HG02840 (cell line): Measurements from ENCODE around the gene IGIP.
A peak's percentile ranks its signal among the peaks of the same experiment; 100 is the strongest.

ENCODE experiments used
- ATAC-seq: cut with Tn5 transposase; IDR thresholded peaks from one replicate; pipeline ENCODE4 v1.9.1; 2021; ENCODE audit warnings: mild to moderate bottlenecking, moderate library complexity, moderate number of reproducible peaks; ENCODE audit not compliant: unreplicated experiment, low FRiP score

The IGIP gene

DNA sequence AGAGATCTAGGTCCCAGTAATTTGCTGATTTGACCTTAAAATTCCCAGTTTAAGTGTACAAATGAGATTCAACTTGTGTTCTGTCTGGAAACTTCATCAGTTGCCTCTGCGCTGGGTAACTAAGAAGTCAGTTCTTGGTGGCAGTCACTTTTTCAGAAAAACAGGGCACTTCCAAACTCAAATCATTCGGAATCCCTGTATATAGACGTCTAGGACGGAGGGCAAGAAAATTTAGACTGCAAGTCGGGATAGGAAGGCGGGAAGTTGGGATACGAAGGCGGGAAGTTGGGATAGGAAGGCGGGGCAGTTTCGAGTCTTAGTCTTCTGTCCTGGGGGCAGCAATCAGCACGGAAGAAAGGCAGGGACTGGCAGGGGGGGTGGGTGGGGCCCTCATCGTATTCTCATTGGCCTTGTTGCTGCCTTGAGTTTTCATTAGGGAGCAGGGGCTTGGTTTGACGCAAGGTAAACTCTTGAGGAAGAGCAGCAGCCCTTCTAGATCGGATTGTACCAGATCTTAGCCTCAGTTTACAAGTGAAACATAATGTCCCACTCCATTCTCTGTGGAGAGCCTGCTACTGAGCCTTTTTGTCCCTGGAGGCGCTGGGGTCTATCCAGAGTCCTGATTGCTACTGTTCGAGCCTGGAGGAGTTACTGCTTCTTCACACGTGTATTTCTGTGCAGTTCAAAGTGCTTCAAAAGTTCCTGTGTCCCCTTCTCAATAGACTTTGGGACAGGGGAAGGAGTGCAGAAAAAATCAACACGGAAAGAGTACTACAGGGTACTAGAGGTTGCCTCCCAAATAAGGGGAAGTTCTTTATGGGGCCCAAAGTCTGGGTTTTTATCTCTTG lies 14.5 kb upstream of the IGIP start:
- ATAC-seq: no peak

DNA sequence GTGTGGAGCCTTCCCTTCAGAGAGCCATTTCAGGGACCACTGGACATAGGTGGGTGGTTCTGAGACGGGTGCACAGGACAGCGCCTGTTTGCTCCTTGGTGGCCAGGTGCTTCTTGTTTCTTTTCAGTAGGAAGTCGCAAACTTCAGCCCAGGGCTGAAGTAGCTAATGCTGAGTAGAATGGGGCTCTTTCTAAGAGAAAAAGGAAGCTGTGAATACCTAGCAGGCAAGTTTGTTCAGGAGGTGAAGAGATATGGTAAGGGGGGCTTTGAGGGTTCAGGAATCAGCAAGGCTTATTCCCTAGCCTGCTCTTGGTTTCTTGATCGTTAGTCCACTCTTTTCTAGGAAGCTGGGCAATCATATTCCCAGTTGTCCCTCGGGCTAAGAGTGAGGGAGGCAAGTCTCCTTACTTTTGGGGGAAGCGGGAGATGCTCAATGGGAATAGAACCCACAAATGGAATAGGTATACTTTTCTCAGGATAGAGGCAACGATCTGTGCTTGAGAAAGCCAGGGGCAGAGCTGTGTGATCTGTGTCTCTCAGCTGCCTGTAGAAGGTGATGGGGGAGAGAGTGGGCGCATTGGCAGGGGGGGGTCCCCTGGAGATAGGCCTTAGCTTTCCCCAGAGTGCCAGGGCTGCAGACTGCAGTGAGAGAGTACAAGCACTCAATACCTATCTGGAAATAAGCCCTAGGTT lies 13.7 kb upstream of the IGIP start:
- no peak for ATAC-seq

DNA sequence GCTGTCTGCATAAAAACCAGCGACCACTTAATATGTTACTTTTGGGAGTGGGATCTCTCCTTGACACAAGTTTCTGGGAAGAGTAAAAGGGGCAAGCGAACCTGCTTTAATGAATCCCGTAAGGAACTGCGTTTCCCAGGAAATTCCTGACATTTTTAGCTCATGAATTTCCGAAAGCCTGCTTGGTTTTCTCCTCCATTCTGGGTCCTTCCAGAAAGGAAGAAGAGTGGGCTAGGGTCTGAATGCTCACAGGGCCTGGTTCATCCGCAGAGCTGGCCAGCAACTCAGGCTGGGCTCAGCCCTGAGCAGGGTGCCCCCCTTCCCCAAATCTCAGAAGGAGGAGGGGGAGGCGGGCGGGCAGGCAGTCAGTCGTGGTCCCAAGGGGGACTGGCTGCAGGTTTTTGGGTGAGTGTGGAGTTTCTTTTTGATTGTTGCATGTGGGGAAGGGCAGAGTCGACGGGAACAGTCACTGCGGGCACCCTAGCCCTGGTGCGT lies 13.0 kb upstream of the IGIP start:
- no peak for ATAC-seq

- ATAC-seq: no peak
These were observed 12.5 kb upstream of the IGIP start for GRCh38 chr5:140113180-140113698.

DNA sequence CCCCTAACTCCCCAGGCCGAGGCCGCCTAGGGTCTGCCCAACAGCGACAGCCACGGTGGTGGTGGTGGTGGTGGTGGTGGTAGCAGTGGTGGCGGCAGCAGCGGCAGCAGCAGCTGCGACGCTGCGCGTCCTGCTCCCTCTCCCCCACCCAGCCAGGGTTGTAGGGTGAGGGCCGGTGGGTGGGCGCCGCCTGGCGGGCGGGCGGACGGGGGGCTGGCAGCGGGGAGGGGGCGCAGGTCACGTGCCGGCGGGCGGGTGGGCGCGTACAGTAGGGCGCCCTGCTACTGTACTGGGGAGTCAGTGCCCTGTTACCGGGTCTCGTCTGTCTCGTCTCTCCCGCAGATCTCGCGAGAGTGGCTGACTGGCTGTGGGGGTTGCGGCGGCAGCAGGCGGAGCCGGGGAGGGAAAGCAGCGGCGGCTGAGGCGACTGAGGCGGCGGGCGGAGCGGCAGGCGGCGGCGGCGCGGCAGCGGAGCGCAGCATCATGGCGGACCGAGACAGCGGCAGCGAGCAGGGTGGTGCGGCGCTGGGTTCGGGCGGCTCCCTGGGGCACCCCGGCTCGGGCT lies 12.0 kb upstream of the IGIP start, which contains the start of gene PURA:
Gene PURA, plus strand, starts transcription at position 411 of the 565 bp plus-strand sequence. Its CDS starts 73 bp downstream, at position 484.
- peak; percentile 81 for ATAC-seq

GRCh38 chr5:140114341-140115185 lies 11.2 kb upstream of the IGIP start:
- ATAC-seq: peak; percentile 29

- ATAC-seq: no peak
These were observed 10.6 kb upstream of the IGIP start for GRCh38 chr5:140115186-140115500.

GRCh38 chr5:140116716-140117115 lies 9.0 kb upstream of the IGIP start:
- ATAC-seq: no peak

- ATAC-seq: no peak
These were observed 8.2 kb upstream of the IGIP start for GRCh38 chr5:140117523-140117922.

- no peak for ATAC-seq
These were observed 7.3 kb upstream of the IGIP start for GRCh38 chr5:140118302-140118936.

- ATAC-seq: no peak
These were observed 727 bp downstream of the IGIP start for GRCh38 chr5:140126315-140127012.

DNA sequence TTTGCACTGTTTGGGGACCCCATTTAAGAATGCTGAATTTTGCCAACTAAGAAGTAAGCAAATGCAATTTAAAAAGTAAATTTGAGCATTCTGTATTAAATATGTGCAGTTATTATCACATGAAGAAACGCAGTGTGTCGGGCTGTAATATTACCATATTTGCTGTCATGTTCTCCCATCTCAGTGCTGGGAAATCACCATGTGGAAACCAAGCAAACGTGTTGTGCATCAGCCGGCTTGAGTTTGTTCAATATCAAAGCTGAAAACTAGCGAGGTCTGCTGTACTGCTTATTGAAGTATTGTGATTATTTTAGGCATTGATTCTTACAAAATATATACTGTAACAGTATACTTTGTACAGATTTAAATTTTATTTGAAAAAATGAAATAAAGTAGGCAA lies 2.6 kb downstream of the IGIP start:
- no peak for ATAC-seq

DNA sequence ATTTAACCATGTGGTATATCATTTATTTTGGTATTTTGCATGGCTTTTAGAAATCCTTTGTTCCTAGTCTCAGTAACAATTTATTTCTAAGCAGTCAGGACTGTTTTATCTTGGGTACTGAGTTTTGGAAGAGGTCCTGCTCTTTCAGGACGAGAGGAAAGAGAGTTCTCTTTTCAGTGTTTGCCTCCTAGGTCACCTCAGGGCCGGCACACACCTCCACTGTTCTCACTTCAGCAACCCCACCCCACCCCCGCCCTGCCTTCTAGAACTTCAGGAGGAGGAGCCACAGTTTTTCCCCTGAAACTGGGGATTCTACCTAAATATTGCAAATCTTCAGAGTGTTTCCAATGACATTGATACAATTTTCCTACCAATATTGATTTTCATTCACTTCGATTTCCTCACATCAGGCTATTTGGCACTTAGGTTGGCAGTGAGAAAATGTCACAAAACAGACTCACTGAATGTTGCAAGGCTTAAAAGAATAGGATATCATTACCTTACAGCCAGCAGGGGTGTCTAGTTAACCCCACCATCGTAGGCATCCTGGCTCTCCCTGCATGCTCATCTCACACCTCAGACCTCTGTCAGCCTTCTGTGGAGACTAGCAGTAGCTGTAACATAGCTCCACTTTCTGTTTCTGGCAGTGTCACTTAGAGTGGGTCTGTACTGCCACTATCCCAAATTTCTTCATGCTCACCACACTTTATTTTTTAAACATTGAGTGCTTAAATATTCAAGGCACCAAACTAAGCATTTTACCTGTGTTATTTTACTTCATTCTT lies 5.4 kb downstream of the IGIP start:
- no peak for ATAC-seq

DNA sequence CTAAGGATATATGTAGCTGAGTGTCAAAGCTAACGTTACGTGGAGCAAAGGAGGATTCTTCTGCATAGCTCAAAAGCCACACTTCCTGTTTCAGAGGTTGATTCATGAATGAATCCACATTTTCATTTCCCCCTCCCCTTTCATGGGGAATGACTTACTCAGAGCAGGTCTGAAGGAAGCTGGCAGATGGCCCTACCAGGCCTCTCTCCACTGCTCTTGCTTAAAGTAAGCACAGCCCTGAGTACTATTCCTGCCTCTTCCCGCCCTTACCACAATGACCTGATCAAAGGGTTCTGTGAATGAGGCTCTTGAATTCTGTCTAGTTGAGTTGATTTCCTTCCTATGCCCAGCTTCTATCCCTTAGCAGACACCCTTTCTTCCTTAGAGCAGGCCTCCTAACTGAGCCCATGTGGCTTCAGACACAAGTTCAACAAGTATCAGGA lies 6.3 kb downstream of the IGIP start:
- no peak for ATAC-seq

DNA sequence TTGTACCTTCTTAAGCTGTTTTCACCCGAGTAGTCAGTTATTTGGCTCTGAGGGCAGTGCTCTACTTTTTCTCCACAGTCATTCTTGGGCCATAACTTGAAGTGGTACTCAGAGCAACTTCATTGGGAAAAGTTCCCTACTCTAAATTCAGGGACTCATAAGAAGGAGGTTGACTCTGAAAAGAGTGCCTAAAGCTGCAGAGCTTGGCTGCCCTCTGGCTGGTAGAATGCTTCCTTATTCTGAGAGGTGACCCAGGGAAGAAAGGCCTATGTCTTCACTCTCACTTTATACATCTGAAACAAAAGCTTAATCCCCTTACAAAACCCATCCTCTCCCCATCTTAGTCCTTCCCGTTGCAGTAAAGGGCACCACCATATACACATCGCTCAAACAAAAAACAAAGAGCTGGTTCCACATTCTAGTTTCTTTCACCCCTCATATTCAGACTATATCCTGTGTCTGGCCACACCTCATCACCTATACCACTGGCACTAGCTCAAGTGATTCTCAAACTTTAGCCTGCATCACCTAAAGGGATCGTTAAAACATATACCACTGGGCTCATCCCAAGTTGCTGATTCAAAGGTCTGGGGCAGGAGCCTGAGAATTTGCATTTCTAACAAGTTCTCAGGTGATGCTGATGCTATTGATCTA lies 7.9 kb downstream of the IGIP start:
- no peak for ATAC-seq

- no peak for ATAC-seq
These were observed 8.7 kb downstream of the IGIP start for GRCh38 chr5:140134277-140134935.

GRCh38 chr5:140135127-140135526 lies 9.4 kb downstream of the IGIP start:
- no peak for ATAC-seq
